GM12878 (cell line): ENCODE results near the gene SLC24A4. TPM values are rescaled to one million over a fixed set of nuclear protein-coding genes. Genes with fewer than 3 reads are reported as not detected.

Experiments
- ATAC-seq: fragments of 200-7000 bp; cut with Tn5 transposase; 3 replicates; pipeline ENCODE4 v1.9.1; 2020; ENCODE audit warnings: mild to moderate bottlenecking, moderate library complexity
- BruUV-seq: library from RNA; stranded (reverse); fragments of 400-500 nt; replicated peaks from 2 replicates; lab custom pipeline; 2021; lab: Mats Ljungman, UMichigan
- CTCF ChIA-PET: fragments of 300-600 bp; sonication (Branson Sonifier 250); formaldehyde crosslinking; extraction: SDS; loops from one replicate; lab custom pipeline; 2021; ENCODE audit warnings: inconsistent platforms; lab: Yijun Ruan, JAX
- POLR2A ChIA-PET: fragments of 350-600 bp; formaldehyde crosslinking; extraction: SDS; loops from one replicate; lab custom pipeline; 2021; ENCODE audit warnings: inconsistent platforms; lab: Charles Lee
- RAD21 ChIA-PET: fragments of 300-600 bp; sonication (Branson Sonifier 250); formaldehyde crosslinking; loops from one replicate; lab custom pipeline; 2023; ENCODE audit warnings: antibody characterized with exemption; ENCODE audit not compliant: unreplicated experiment; lab: Charles Lee
- SMC1A ChIA-PET: fragments of 300-600 bp; sonication (Branson Sonifier 250); formaldehyde crosslinking; loops from one replicate; lab custom pipeline; 2023; ENCODE audit not compliant: unreplicated experiment, uncharacterized antibody; lab: Charles Lee
- DNase-seq: peaks from one replicate; pipeline ENCODE4 v3.0.0-alpha.2; 2011; ENCODE audit warnings: low read depth, low spot score
- FAIRE-seq: peaks from 3 replicates; lab custom pipeline; 2011; peaks lifted over from hg19 to GRCh38; lab: Jason Lieb, UNC
- H2AFZ ChIP-seq: 2 replicates; pipeline ENCODE4 v1.6.0; 2011; ENCODE audit warnings: low read depth, low read length, control low read depth; ENCODE audit not compliant: control insufficient read depth
- H3K27ac ChIP-seq: 2 replicates; pipeline ENCODE4 v1.5.1; 2011; ENCODE audit warnings: control low read depth; ENCODE audit not compliant: control insufficient read depth, insufficient read depth
- H3K27me3 ChIP-seq, 2 experiments: replicated peaks in 1 of 2; 2 replicates each; pipeline versions ENCODE4 v1.6.0 to v1.6.1; 2011; ENCODE audit warnings: low read length in 1 of 2; ENCODE audit not compliant: control insufficient read depth in 2 of 2, insufficient read depth in 2 of 2
- H3K36me3 ChIP-seq, 2 experiments: 2 replicates each; pipeline ENCODE4 v1.5.1; 2011; ENCODE audit warnings: low read length in 1 of 2; ENCODE audit not compliant: control insufficient read depth in 2 of 2, insufficient read depth in 2 of 2
- H3K4me1 ChIP-seq: 2 replicates; pipeline ENCODE4 v1.6.1; 2011; ENCODE audit warnings: mild to moderate bottlenecking, low read length, moderate library complexity, mixed read lengths; ENCODE audit not compliant: control insufficient read depth, insufficient read depth
- H3K4me2 ChIP-seq: 2 replicates; pipeline ENCODE4 v1.6.0; 2011; ENCODE audit warnings: control low read depth; ENCODE audit not compliant: control insufficient read depth, insufficient read depth
- H3K4me3 ChIP-seq: fragments of 200-600 bp; sonication (generic); 2 replicates; pipeline ENCODE4 v1.5.1; 2016
- H3K79me2 ChIP-seq: 2 replicates; pipeline ENCODE4 v1.6.0; 2011; ENCODE audit warnings: low read length; ENCODE audit not compliant: control insufficient read depth, insufficient read depth
- H3K9ac ChIP-seq: 2 replicates; pipeline ENCODE4 v1.8.0; 2011; ENCODE audit warnings: low read length, control low read depth, mixed read lengths; ENCODE audit not compliant: control insufficient read depth, insufficient read depth
- H3K9me3 ChIP-seq: replicated peaks from 3 replicates; pipeline ENCODE4 v1.5.1; 2011; ENCODE audit warnings: mild to moderate bottlenecking, low read length; ENCODE audit not compliant: control insufficient read depth, insufficient read depth
- H4K20me1 ChIP-seq: 2 replicates; pipeline ENCODE4 v1.6.0; 2011; ENCODE audit not compliant: control insufficient read depth, insufficient read depth
- E2F8 ChIP-seq: fragments of 450-650 bp; IDR thresholded peaks from 2 replicates; pipeline ENCODE4 v1.6.1; 2018; ENCODE audit warnings: mild to moderate bottlenecking, low read depth, moderate library complexity; ENCODE audit not compliant: partially characterized antibody
- EP300 ChIP-seq, 2 experiments: fragments of 150-350 bp in 1 of 2; IDR thresholded peaks; 2 replicates each; pipeline ENCODE4 v1.6.1; 2011 to 2012; ENCODE audit warnings: low read depth in 2 of 2, low read length in 2 of 2, borderline replicate concordance in 1 of 2, improper control_type of control experiment in 1 of 2, inconsistent platforms in 1 of 2; ENCODE audit not compliant: control insufficient read depth in 1 of 2
- NBN ChIP-seq: fragments of 450-650 bp; IDR thresholded peaks from 2 replicates; pipeline ENCODE4 v1.6.1; 2016
- SIN3A ChIP-seq: IDR thresholded peaks from 2 replicates; pipeline ENCODE4 v1.6.1; 2012; ENCODE audit warnings: low read depth, low read length, improper control_type of control experiment
- WGBS: methylation state at CpG from one replicate; pipeline ENCODE4 v1.1.6; 2016; ENCODE audit warnings: low lambda C conversion rate; ENCODE audit not compliant: insufficient replicate concordance, insufficient coverage; ENCODE audit errors: missing lambda C conversion rate; 5-methylcytosine and 5-hydroxymethylcytosine counted together
- in situ Hi-C: fragments of 300-500 bp; cut with MboI; formaldehyde crosslinking; loops from 9 replicates; pipeline ENCODE4 v1.14.3; 2018; ENCODE audit warnings: mixed read lengths
- intact Hi-C: fragments of 100-400 bp; cut with micrococcal nuclease; formaldehyde crosslinking; loops from one replicate; pipeline ENCODE4 v1.14.2; 2022; ENCODE audit not compliant: unreplicated experiment
- polyA plus RNA-seq, 11 experiments: library from polyadenylated mRNA; depleted of rRNA in 4 of 11; unstranded in 6 of 11; stranded (reverse) in 5 of 11; fragments of >200 nt; fragmentation: Nextera tagmentation in 4 of 11; fragmentation: Illumina TruSeq in 1 of 11; extraction: Ambion mirVana in 4 of 11; extraction: Trizol in 1 of 11; gene quantifications; 1 replicate in 1 of 11; 2 replicates in 10 of 11; pipeline versions ENCODE4 v1.2.1 to v1.2.3, GENCODE V29; 2011 to 2016; ENCODE audit warnings: inconsistent platforms in 2 of 11, missing spikeins in 2 of 11, low read depth in 1 of 11
- total RNA-seq, 4 experiments: library from RNA; depleted of rRNA in 3 of 4; stranded (reverse); fragments of >200 nt in 3 of 4; fragmentation: Illumina TruSeq in 1 of 4; extraction: Trizol in 1 of 4; gene quantifications; 2 replicates each; pipeline versions ENCODE4 v1.2.1 to v1.2.3, GENCODE V29; 2013 to 2021

The SLC24A4 gene
- total and polyA plus RNA-seq, 10 of the 15 experiments (the other 5 are each of a cell fraction or from before 2014, with no cell fraction given), result under 0.01 to 0.46 (median 0.04) TPM; not detected in 5

DNA sequence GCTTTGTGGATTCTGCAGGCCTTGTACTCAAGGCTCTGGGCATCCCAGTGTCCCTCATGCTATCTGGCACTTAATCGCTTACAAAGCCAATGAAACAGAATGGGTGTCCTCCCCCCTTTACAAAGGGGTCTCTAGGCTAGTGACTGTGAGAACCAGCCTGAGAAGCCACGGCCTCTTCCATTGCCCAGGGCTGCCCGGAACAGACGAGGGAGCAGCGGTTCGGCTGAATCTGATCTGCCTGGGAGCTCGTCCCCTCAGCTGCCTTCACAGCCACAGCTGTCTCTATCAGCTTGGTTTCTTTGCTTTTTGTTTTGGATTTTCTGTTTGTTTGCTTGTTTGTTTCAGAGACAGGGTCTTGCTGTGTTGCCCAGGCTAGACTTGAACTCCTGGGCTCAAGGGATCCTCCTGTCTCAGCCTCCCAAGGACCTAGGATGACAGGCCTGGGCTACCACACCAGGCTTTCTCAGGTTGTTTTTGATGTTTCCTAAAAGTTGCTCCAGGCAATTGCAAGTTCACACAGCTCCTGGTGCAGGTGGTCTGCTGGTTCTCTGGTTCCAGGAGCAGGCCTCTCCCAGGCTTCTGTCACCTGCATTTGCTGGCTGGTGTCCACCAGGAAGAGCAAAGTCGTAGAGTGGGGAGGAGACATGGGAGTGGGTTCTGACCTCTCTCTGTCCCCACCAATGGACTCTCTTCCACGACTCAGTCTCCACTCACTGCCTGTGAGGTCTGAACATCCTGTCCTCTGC lies 179.7 kb downstream of the SLC24A4 start:
- ChIA-PET SMC1A (no interaction called here), CTCF (no interaction called here), RAD21 (no interaction called here), POLR2A (no interaction called here)
- no peak for FAIRE-seq
- no peak overlapping the region for H2AFZ ChIP-seq
- TF ChIP-seq NBN (no peak), E2F8 (no peak), EP300 (IDR thresholded peaks at IDR 0.05; ENCODE audit: borderline replicate concordance in 1 of 2, control insufficient read depth in 1 of 2, low read depth in 2 of 2, low read length in 2 of 2) (no peak), SIN3A (no peak)
- H3K79me2 ChIP-seq, result no peaks in the 10 kb centered on the region
- H3K36me3 ChIP-seq, result no peaks in the 10 kb centered on the region
- intact Hi-C loops (no loop called here), in situ Hi-C loops (no loop called here)
- H3K27me3 ChIP-seq, result no peaks in the 10 kb centered on the region
- H3K4me2 ChIP-seq, result no peak overlapping the region
- H3K9me3 ChIP-seq, result no peaks in the 10 kb centered on the region
- H4K20me1 ChIP-seq, result no peaks in the 10 kb centered on the region
- no peak overlapping the region for H3K27ac ChIP-seq
- H3K4me1 ChIP-seq, result peaks cover 14% of the 10 kb centered on the region
- H3K4me3 ChIP-seq, result no peak overlapping the region
- BruUV-seq, result no TSS peak
- DNase-seq, result no peak
- 47% methylated on average over 9 of the region's 9 CpGs for WGBS
- H3K9ac ChIP-seq, result no peak overlapping the region
- no peak for ATAC-seq
